HEK293 (cell line): ENCODE measurements around the gene LRRC49.
"Not testable (repeated sequence)": the region's sequence is repeated elsewhere in the genome, so short reads cannot be mapped to it uniquely, and the experiment has no call there.

ENCODE experiments used
- CTCF ChIA-PET: fragments of 350-600 bp; formaldehyde crosslinking; extraction: SDS; loops from one replicate; lab custom pipeline; 2021; ENCODE audit warnings: antibody characterized with exemption; lab: Yijun Ruan, JAX
- POLR2A ChIA-PET: fragments of 300-600 bp; formaldehyde crosslinking; extraction: SDS; loops from one replicate; lab custom pipeline; 2020; ENCODE audit warnings: antibody characterized with exemption, inconsistent platforms; lab: Yijun Ruan, JAX
- H3K27ac ChIP-seq: fragments of 200-500 bp; sonication (Bioruptor generic); 2 replicates; pipeline ENCODE4 v1.5.1; 2014; ENCODE audit warnings: low read depth, low read length, control low read depth, inconsistent platforms; ENCODE audit errors: extremely low read depth
- H3K36me3 ChIP-seq, 2 experiments: fragments of 200-500 bp in 1 of 2; sonication (Bioruptor generic) in 1 of 2; 1 replicate in 1 of 2; 2 replicates in 1 of 2; pipeline ENCODE4 v1.5.1; 2014 to 2017; ENCODE audit warnings: inconsistent platforms in 2 of 2, low read length in 2 of 2; ENCODE audit not compliant: control insufficient read depth in 2 of 2, insufficient read depth in 1 of 2
- H3K4me1 ChIP-seq: fragments of 200-500 bp; sonication (Bioruptor generic); 2 replicates; pipeline ENCODE4 v1.5.1; 2014; ENCODE audit warnings: mild to moderate bottlenecking, low read length, inconsistent platforms; ENCODE audit not compliant: control insufficient read depth, insufficient read depth
- H3K4me3 ChIP-seq: 2 replicates; pipeline ENCODE4 v1.5.1; 2011; ENCODE audit warnings: low read depth, mild to moderate bottlenecking, control low read depth, low read length, moderate library complexity
- H3K9me3 ChIP-seq: fragments of 200-500 bp; sonication (Bioruptor generic); 2 replicates; pipeline ENCODE4 v1.5.1; 2014; ENCODE audit warnings: low read depth, low read length, inconsistent platforms; ENCODE audit not compliant: control insufficient read depth, insufficient read depth
- GFI1B ChIP-seq: fragments of 450-650 bp; formaldehyde crosslinking; IDR thresholded peaks from 2 replicates; pipeline ENCODE4 v1.5.1; 2016; ENCODE audit warnings: missing biosample characterization, missing genetic modification characterization
- PRDM6 ChIP-seq: fragments of 450-650 bp; formaldehyde crosslinking; IDR thresholded peaks from 2 replicates; pipeline ENCODE4 v1.5.1; 2017; ENCODE audit warnings: missing biosample characterization, missing genetic modification characterization
- RBAK ChIP-seq: fragments of 450-650 bp; formaldehyde crosslinking; IDR thresholded peaks from 2 replicates; pipeline ENCODE4 v1.5.1; 2016; ENCODE audit warnings: missing biosample characterization, missing genetic modification characterization
- YY1 ChIP-seq: fragments of 450-650 bp; formaldehyde crosslinking; IDR thresholded peaks from 2 replicates; pipeline ENCODE4 v1.5.1; 2018; ENCODE audit warnings: missing biosample characterization, missing genetic modification characterization
- ZFP37 ChIP-seq: fragments of 450-650 bp; formaldehyde crosslinking; IDR thresholded peaks from 2 replicates; pipeline ENCODE4 v1.5.1; 2016; ENCODE audit warnings: missing biosample characterization, missing genetic modification characterization
- ZNF175 ChIP-seq: fragments of 450-650 bp; formaldehyde crosslinking; IDR thresholded peaks from 2 replicates; pipeline ENCODE4 v1.5.1; 2016; ENCODE audit warnings: missing biosample characterization, missing genetic modification characterization
- ZNF302 ChIP-seq: fragments of 450-650 bp; formaldehyde crosslinking; IDR thresholded peaks from 2 replicates; pipeline ENCODE4 v1.5.1; 2016; ENCODE audit warnings: missing biosample characterization, missing genetic modification characterization, low read depth
- ZNF311 ChIP-seq: fragments of 450-650 bp; formaldehyde crosslinking; IDR thresholded peaks from 2 replicates; pipeline ENCODE4 v1.5.1; 2017; ENCODE audit warnings: missing biosample characterization, missing genetic modification characterization, borderline replicate concordance
- ZNF394 ChIP-seq: fragments of 450-650 bp; formaldehyde crosslinking; IDR thresholded peaks from 2 replicates; pipeline ENCODE4 v1.5.1; 2016; ENCODE audit warnings: missing biosample characterization, missing genetic modification characterization, mild to moderate bottlenecking, moderate library complexity, borderline replicate concordance
- ZNF530 ChIP-seq: fragments of 450-650 bp; formaldehyde crosslinking; IDR thresholded peaks from 2 replicates; pipeline ENCODE4 v1.5.1; 2016; ENCODE audit warnings: low read depth, missing biosample characterization, missing genetic modification characterization
- ZNF558 ChIP-seq: fragments of 450-650 bp; formaldehyde crosslinking; IDR thresholded peaks from 2 replicates; pipeline ENCODE4 v1.5.1; 2016; ENCODE audit warnings: missing biosample characterization, missing genetic modification characterization
- ZNF561 ChIP-seq: fragments of 450-650 bp; IDR thresholded peaks from 2 replicates; pipeline ENCODE4 v1.5.1; 2018; ENCODE audit warnings: missing biosample characterization, missing genetic modification characterization, borderline replicate concordance
- ZNF571 ChIP-seq: fragments of 450-650 bp; formaldehyde crosslinking; IDR thresholded peaks from 2 replicates; pipeline ENCODE4 v1.5.0; 2017; ENCODE audit warnings: missing biosample characterization, missing genetic modification characterization
- ZNF580 ChIP-seq: fragments of 450-650 bp; formaldehyde crosslinking; IDR thresholded peaks from 2 replicates; pipeline ENCODE4 v1.5.1; 2016; ENCODE audit warnings: missing biosample characterization, missing genetic modification characterization
- ZNF621 ChIP-seq: fragments of 450-650 bp; formaldehyde crosslinking; IDR thresholded peaks from 2 replicates; pipeline ENCODE4 v1.5.1; 2017; ENCODE audit warnings: missing biosample characterization, missing genetic modification characterization
- ZNF792 ChIP-seq: fragments of 450-650 bp; formaldehyde crosslinking; IDR thresholded peaks from 2 replicates; pipeline ENCODE4 v1.5.1; 2016; ENCODE audit warnings: missing biosample characterization, missing genetic modification characterization
- TF ChIP-seq, protein P1 (sequence below): fragments of 450-650 bp; formaldehyde crosslinking; IDR thresholded peaks from 2 replicates; pipeline ENCODE4 v1.5.1; 2016; ENCODE audit warnings: missing biosample characterization, missing genetic modification characterization

The LRRC49 gene

GRCh38 chr15:70923311-70924080 is 30.9 kb downstream of the LRRC49 start:
- ChIA-PET CTCF (interaction anchor here (0.7 to 0.8 kb wide), 2 partner anchors 24 to 400 kb away, joined by 3 to 5 read pairs; no protein-coding TSS in a partner anchor), POLR2A (no interaction called here)
- no peaks in the 10 kb centered on the region for H3K36me3 ChIP-seq

DNA sequence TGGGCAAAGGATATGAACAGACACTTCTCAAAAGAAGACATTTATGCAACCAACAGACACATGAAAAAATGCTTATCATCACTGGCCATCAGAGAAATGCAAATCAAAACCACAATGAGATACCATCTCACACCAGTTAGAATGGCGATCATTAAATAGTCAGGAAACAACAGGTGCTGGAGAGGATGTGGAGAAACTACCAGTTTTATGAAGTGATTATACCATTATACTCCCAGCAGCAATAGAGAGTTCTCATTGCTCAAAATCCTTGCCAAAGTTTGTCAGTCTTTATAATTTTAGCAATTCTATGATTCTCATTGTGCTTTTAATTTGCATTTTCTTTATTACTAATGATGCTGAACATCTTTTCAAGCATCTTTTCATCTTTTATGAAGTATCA is 34.3 kb downstream of the LRRC49 start:
- H3K4me1 ChIP-seq, H3K27ac ChIP-seq, POLR2A ChIA-PET, H3K36me3 ChIP-seq, CTCF ChIA-PET, H3K4me3 ChIP-seq, H3K9me3 ChIP-seq: not testable (repeated sequence)

More at GRCh38 chr15:70923311-70924080, 30.9 kb downstream of the LRRC49 start:
- H3K9me3 ChIP-seq: no peaks in the 10 kb centered on the region
- H3K4me3 ChIP-seq: no peak overlapping the region
- H3K27ac ChIP-seq: no peak overlapping the region
- no peaks in the 10 kb centered on the region for H3K4me1 ChIP-seq
- TF ChIP-seq GFI1B (tag by site-specific recombination): no peak
- no peak for TF ChIP-seq ZNF571 (tag by site-specific recombination)
- no peak for TF ChIP-seq ZNF792 (tag by site-specific recombination)
- TF ChIP-seq ZNF580 (tag by site-specific recombination): no peak
- TF ChIP-seq ZNF530 (tag by site-specific recombination): no peak
- no peak for TF ChIP-seq ZNF621 (tag by site-specific recombination)
- no peak for TF ChIP-seq YY1 (tag by site-specific recombination)
- TF ChIP-seq RBAK: no peak
- TF ChIP-seq ZNF175: no peak
- no peak for TF ChIP-seq ZNF561
- TF ChIP-seq, protein P1, sequence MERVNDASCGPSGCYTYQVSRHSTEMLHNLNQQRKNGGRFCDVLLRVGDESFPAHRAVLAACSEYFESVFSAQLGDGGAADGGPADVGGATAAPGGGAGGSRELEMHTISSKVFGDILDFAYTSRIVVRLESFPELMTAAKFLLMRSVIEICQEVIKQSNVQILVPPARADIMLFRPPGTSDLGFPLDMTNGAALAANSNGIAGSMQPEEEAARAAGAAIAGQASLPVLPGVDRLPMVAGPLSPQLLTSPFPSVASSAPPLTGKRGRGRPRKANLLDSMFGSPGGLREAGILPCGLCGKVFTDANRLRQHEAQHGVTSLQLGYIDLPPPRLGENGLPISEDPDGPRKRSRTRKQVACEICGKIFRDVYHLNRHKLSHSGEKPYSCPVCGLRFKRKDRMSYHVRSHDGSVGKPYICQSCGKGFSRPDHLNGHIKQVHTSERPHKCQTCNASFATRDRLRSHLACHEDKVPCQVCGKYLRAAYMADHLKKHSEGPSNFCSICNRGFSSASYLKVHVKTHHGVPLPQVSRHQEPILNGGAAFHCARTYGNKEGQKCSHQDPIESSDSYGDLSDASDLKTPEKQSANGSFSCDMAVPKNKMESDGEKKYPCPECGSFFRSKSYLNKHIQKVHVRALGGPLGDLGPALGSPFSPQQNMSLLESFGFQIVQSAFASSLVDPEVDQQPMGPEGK (tag by site-specific recombination): no peak
- TF ChIP-seq ZNF394 (tag by site-specific recombination): no peak
- TF ChIP-seq ZFP37 (tag by site-specific recombination): no peak
- no peak for TF ChIP-seq ZNF311 (tag by site-specific recombination)
- TF ChIP-seq ZNF558: no peak

- POLR2A ChIA-PET: no interaction called here
- no peaks in the 10 kb centered on the region for H3K9me3 ChIP-seq
- CTCF ChIA-PET: interaction anchor here (1.9 kb wide), 1 partner anchor 22 kb away, joined by 4 read pairs; no protein-coding TSS in a partner anchor
- TF ChIP-seq ZNF302 (tag by site-specific recombination): no peak
- TF ChIP-seq PRDM6: peak; percentile 53
- TF ChIP-seq, all 188 proteins: peak for 1
- peaks cover 10% of the 10 kb centered on the region for H3K4me1 ChIP-seq
- no peak overlapping the region for H3K4me3 ChIP-seq
- H3K36me3 ChIP-seq: no peaks in the 10 kb centered on the region; a peak in 1 of 3 replicates
- H3K27ac ChIP-seq: no peak overlapping the region
Observed at GRCh38 chr15:70931821-70932220, 39.2 kb downstream of the LRRC49 start.
